ENCODE measurements around the gene PSMB7. TPM values are rescaled to one million over a fixed set of nuclear protein-coding genes. Genes with fewer than 3 reads are reported as not detected.

PSMB7 gene
- total RNA-seq, 2 experiments from 2014 or later, result 114 to 119 TPM

GRCh38 chr9:124321935-124322334 lies 93.3 kb downstream of the PSMB7 start:
- Mint-ChIP-seq H3K4me3 (no peak overlapping the region), H3K4me1 (ENCODE audit: low read depth) (no peaks in the 10 kb centered on the region), H3K36me3 (ENCODE audit: low read depth) (peaks cover 2% of the 10 kb centered on the region), H3K9me3 (ENCODE audit: insufficient read depth) (no peaks in the 10 kb centered on the region), H3K27ac (no peak overlapping the region), H3K27me3 (ENCODE audit: low read depth) (no peaks in the 10 kb centered on the region)
- DNase-seq (no peak), ATAC-seq (no peak)
- ChIA-PET POLR2A (no interaction called here), CTCF (no interaction called here)

DNA sequence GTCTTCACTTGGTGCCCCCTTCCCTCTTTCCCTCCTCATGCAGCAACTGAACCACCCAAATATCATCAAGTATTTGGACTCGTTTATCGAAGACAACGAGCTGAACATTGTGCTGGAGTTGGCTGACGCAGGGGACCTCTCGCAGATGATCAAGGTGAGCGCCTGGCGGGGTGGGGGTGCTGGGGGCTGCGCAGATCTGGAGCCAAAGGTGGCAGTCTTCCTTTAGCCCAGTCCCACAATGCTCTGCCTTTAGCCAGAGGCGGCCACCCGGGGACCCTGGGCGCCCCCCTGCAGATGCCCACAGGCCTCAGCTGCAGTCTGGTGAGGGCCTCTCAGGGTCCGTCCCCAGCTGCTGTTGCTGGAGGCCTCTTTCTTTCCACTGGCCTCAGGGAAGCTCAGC lies 93.8 kb downstream of the PSMB7 start:
- DNase-seq (no peak), ATAC-seq (no peak)
- CTCF ChIA-PET, result interaction anchor here (2.6 kb wide), 1 partner anchor 195 kb away, joined by 16 read pairs; no protein-coding TSS in a partner anchor
- no peaks in the 10 kb centered on the region for H3K27me3 Mint-ChIP-seq (ENCODE audit: low read depth)
- no peaks in the 10 kb centered on the region for H3K9me3 Mint-ChIP-seq (ENCODE audit: insufficient read depth)
- POLR2A ChIA-PET, result no interaction called here
- peaks cover 2% of the 10 kb centered on the region for H3K36me3 Mint-ChIP-seq (ENCODE audit: low read depth)
- H3K4me1 Mint-ChIP-seq (ENCODE audit: low read depth), result no peaks in the 10 kb centered on the region
- H3K27ac Mint-ChIP-seq, result no peak overlapping the region
- no peak overlapping the region for H3K4me3 Mint-ChIP-seq

- H3K36me3 Mint-ChIP-seq (ENCODE audit: low read depth), result peaks cover 2% of the 10 kb centered on the region
- no peak overlapping the region for H3K27ac Mint-ChIP-seq
- no peak overlapping the region for H3K4me3 Mint-ChIP-seq
- H3K4me1 Mint-ChIP-seq (ENCODE audit: low read depth), result no peaks in the 10 kb centered on the region
- ChIA-PET POLR2A (no interaction called here), CTCF (interaction anchor here (0.7 to 2.6 kb wide), 3 partner anchors 8 to 194 kb away, joined by 3 to 16 read pairs (median 3); no protein-coding TSS in a partner anchor)
- ATAC-seq (peak; percentile 64), DNase-seq (peak; percentile 58)
- no peaks in the 10 kb centered on the region for H3K9me3 Mint-ChIP-seq (ENCODE audit: insufficient read depth)
- no peaks in the 10 kb centered on the region for H3K27me3 Mint-ChIP-seq (ENCODE audit: low read depth)
Measured at GRCh38 chr9:124320062-124320973, 94.9 kb downstream of the PSMB7 start.

GRCh38 chr9:124315882-124316281 lies 99.4 kb downstream of the PSMB7 start:
- ATAC-seq (no peak), DNase-seq (no peak)
- ChIA-PET CTCF (interaction anchor here (0.9 kb wide), 1 partner anchor 189 kb away, joined by 3 read pairs; no protein-coding TSS in a partner anchor), POLR2A (no interaction called here)
- no peak overlapping the region for H3K27ac Mint-ChIP-seq
- peaks cover 2% of the 10 kb centered on the region for H3K36me3 Mint-ChIP-seq (ENCODE audit: low read depth)
- no peaks in the 10 kb centered on the region for H3K9me3 Mint-ChIP-seq (ENCODE audit: insufficient read depth)
- no peaks in the 10 kb centered on the region for H3K4me1 Mint-ChIP-seq (ENCODE audit: low read depth)
- no peak overlapping the region for H3K4me3 Mint-ChIP-seq
- no peaks in the 10 kb centered on the region for H3K27me3 Mint-ChIP-seq (ENCODE audit: low read depth)

GRCh38 chr9:124313940-124314339 lies 101.3 kb downstream of the PSMB7 start:
- CTCF ChIA-PET, result no interaction called here
- Mint-ChIP-seq H3K27ac (no peak overlapping the region), H3K27me3 (ENCODE audit: low read depth) (no peaks in the 10 kb centered on the region), H3K36me3 (ENCODE audit: low read depth) (no peaks in the 10 kb centered on the region), H3K4me1 (ENCODE audit: low read depth) (no peaks in the 10 kb centered on the region), H3K4me3 (no peak overlapping the region), H3K9me3 (ENCODE audit: insufficient read depth) (no peaks in the 10 kb centered on the region)
- no peak for DNase-seq
- no peak for ATAC-seq
- POLR2A ChIA-PET, result no interaction called here

DNA sequence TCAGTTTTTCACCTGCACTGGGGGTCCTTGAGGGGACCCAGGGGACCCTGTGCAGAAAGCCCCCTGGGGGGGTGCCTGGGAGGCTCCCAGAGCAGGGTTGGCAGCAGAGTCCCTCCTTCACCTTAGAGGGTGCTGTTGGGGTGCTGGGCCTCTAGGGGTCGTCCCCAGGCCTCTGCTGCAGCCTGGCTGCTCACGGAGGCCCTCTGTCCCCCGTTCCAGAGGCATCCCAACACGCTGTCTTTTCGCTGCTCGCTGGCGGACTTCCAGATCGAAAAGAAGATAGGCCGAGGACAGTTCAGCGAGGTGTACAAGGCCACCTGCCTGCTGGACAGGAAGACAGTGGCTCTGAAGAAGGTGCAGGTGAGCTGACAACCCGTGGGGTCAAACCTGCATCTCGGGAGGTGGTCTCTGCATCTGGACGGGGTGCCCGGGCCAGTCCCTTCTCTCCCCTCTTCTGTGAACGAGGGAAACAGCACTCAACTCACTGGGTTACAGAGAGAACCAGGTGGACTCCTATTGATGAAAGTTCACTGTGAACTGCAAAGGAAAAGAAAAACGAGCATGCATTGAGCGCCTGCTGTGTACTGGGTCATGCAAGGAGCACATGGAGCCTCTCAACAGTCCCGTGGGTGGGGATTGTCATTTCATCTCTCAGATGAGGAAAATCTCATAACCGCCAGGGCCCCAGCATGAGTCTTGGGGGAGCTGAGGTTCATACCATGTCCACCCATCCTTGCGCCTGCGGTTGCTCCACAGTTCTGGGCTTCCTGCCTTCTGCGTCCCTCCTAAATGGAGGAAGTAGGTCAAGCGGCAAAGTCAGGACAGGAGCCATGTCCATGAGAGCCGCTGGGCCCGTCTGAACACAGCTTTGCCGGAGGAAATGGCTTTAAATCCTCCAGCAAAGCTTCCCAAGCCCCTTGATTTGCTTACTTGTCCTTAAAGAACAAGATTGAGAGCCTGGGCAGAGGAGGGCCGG lies 102.7 kb downstream of the PSMB7 start:
- POLR2A ChIA-PET, result no interaction called here
- no peaks in the 10 kb centered on the region for H3K36me3 Mint-ChIP-seq (ENCODE audit: low read depth)
- DNase-seq (no peak), ATAC-seq (no peak)
- no peaks in the 10 kb centered on the region for H3K27me3 Mint-ChIP-seq (ENCODE audit: low read depth)
- H3K27ac Mint-ChIP-seq, result no peak overlapping the region
- no peaks in the 10 kb centered on the region for H3K9me3 Mint-ChIP-seq (ENCODE audit: insufficient read depth)
- no peaks in the 10 kb centered on the region for H3K4me1 Mint-ChIP-seq (ENCODE audit: low read depth)
- H3K4me3 Mint-ChIP-seq, result no peak overlapping the region
- CTCF ChIA-PET, result interaction anchor here (1.2 kb wide), 2 partner anchors 11 to 88 kb away, joined by 3 read pairs; no protein-coding TSS in a partner anchor

DNA sequence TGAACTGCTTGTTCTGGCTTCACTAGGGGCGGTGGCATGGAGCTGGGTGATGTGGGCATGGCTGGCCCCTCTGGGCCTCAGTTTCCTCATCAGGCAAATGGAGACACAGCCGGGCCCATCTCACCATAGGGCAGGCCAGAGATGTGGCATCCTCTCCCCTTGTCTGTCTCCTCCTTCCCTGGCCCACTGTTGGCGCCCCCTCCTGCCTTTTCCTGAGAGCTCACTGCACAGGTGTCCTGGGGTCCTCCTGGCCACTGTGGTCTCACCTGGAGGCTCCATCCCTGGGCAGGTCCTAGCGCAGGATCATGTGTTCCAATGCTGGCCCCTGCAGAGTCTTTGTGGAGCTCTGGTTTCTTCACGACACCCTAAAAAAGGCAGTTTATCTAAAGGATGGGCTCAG lies 104.0 kb downstream of the PSMB7 start:
- DNase-seq, result no peak
- H3K4me1 Mint-ChIP-seq (ENCODE audit: low read depth), result no peaks in the 10 kb centered on the region
- ATAC-seq, result no peak
- POLR2A ChIA-PET, result no interaction called here
- H3K36me3 Mint-ChIP-seq (ENCODE audit: low read depth), result no peaks in the 10 kb centered on the region
- CTCF ChIA-PET, result interaction anchor here (1.2 to 1.6 kb wide), 3 partner anchors 9 to 184 kb away, joined by 3 to 8 read pairs (median 3); no protein-coding TSS in a partner anchor
- no peak overlapping the region for H3K4me3 Mint-ChIP-seq
- H3K9me3 Mint-ChIP-seq (ENCODE audit: insufficient read depth), result no peaks in the 10 kb centered on the region
- no peak overlapping the region for H3K27ac Mint-ChIP-seq
- no peaks in the 10 kb centered on the region for H3K27me3 Mint-ChIP-seq (ENCODE audit: low read depth)

DNA sequence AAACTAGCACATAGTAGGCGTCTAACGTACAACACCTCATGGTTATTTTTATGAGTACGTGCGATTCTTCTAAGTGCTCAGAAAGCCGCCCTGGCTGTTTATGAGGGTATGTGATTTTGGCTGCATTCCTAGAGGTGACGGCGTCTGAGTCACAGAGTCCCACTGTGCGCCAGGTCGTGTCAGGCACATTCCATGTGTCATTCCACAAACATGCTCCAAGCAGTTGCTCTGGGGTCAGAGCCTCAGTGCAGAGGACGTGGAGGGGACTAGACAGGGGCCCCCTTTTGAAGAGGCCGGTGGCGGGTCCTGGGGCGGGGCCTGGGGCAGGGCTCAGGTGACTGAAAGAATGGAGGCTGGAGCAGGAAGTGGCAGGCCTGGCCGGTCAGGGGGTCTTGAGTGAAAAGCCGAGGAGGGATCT lies 105.6 kb downstream of the PSMB7 start:
- Mint-ChIP-seq H3K4me3 (no peak overlapping the region), H3K4me1 (ENCODE audit: low read depth) (peaks cover under 1% of the 10 kb centered on the region), H3K36me3 (ENCODE audit: low read depth) (no peaks in the 10 kb centered on the region), H3K9me3 (ENCODE audit: insufficient read depth) (no peaks in the 10 kb centered on the region), H3K27ac (no peak overlapping the region), H3K27me3 (ENCODE audit: low read depth) (no peaks in the 10 kb centered on the region)
- no peak for ATAC-seq
- no peak for DNase-seq
- POLR2A ChIA-PET, result no interaction called here
- CTCF ChIA-PET, result interaction anchor here (1.3 kb wide), 1 partner anchor 183 kb away, joined by 4 read pairs; no protein-coding TSS in a partner anchor

DNA sequence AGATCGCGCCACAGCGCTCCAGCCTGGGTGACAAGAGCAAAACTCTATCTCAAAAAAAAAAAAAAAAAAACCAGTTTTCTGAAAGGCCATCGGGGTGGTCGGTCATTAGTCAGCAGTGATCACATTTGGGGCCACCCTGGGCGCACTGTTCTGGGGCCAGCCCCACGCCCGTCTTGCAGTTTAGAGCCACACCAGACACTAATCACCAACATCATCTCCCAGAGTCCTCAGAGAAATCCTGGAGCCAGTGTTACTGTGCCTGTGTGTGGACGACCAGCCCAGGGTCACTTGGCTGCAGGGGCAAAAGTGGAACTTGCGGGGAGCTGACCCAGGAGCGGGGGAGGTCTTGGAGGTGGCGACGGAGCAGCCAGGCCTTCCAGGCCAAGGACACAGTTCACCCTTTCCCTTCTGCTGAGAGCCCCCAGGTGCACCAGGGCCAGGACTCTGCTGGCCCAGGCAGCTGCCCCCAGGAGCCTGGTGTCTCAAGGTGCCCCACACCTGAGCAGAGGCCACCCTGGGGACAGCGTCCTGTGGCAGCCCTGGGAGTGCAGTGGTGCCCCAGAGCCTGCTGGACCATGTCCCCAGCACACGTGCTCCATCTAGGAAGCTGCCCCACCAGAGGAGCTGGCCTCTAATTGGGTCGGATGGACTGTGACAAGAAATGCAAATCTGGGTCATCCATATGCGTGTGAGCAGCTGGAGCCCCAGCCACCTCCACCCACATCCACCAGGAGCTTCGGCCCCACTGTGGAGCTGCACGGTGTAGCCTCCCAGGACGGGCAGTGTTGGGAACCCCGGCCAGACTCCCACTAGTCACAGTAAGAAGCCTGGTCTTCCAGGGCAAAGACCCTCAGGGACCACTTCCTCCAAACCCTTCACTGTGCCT lies 106.4 kb downstream of the PSMB7 start:
- ATAC-seq (no peak), DNase-seq (no peak)
- H3K36me3 Mint-ChIP-seq (ENCODE audit: low read depth), result no peaks in the 10 kb centered on the region
- no peak overlapping the region for H3K4me3 Mint-ChIP-seq
- CTCF ChIA-PET, result interaction anchor here (1.3 kb wide), 1 partner anchor 182 kb away, joined by 4 read pairs; no protein-coding TSS in a partner anchor
- H3K27ac Mint-ChIP-seq, result no peak overlapping the region
- H3K4me1 Mint-ChIP-seq (ENCODE audit: low read depth), result peaks cover 2% of the 10 kb centered on the region
- POLR2A ChIA-PET, result no interaction called here
- H3K9me3 Mint-ChIP-seq (ENCODE audit: insufficient read depth), result no peaks in the 10 kb centered on the region
- H3K27me3 Mint-ChIP-seq (ENCODE audit: low read depth), result no peaks in the 10 kb centered on the region

DNA sequence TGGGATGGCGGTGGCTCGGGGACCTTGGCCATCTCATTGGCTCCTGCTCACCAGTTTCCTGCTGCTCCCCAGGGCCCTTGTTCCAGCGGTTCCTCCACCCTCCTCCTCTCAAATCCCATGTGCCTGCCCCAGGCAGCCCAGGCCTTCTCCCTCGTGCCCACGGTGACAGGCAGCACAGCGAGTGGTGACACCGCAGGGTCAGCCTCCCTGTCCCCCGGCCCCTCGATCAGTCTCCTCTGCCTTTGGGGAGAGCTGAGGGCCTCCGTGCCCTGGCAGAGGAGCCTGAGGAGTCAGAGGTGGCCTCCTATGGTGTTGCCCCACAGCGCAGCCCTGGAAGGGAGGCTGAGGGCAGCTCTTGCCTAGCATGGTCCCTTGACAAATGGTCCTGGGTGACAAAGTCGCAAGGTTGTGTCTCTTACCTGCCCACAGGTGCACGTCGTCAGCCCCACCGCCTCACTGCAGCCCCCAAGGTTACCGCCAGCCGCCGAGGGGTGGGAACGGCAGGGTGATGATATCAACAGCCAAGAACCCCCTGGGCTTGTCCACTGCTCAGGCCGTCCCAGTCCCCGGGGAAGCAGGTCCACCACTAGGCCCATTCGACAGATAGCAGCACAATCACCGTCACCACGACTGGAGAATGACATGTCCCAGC lies 107.7 kb downstream of the PSMB7 start:
- DNase-seq, result no peak
- Mint-ChIP-seq H3K27ac (no peak overlapping the region), H3K4me3 (no peak overlapping the region), H3K9me3 (ENCODE audit: insufficient read depth) (no peaks in the 10 kb centered on the region), H3K27me3 (ENCODE audit: low read depth) (no peaks in the 10 kb centered on the region), H3K4me1 (ENCODE audit: low read depth) (peaks cover 2% of the 10 kb centered on the region), H3K36me3 (ENCODE audit: low read depth) (peaks cover 1% of the 10 kb centered on the region)
- POLR2A ChIA-PET, result no interaction called here
- CTCF ChIA-PET, result no interaction called here
- no peak for ATAC-seq

All from activated CD8-positive, alpha-beta T cell treated with anti-CD3 and anti-CD28 coated beads, Interleukin-2, amount 10 ng/mL, durations not matched to agents 7 days and 5 days (primary cell).